Left ventricle myocardium inferior (tissue), 1 donor: ENCODE data around the gene GPHA2. TPM values are rescaled to one million over a fixed set of nuclear protein-coding genes. Genes with fewer than 3 reads are reported as not detected.

Experiments
- DNase-seq: peaks from one replicate; pipeline ENCODE4 v3.0.0-alpha.2; 2020
- H3K27ac ChIP-seq: fragments of 200-600 bp; replicated peaks from 2 replicates; pipeline ENCODE4 v1.8.0; 2021
- H3K27me3 ChIP-seq: fragments of 200-600 bp; 2 replicates; pipeline ENCODE4 v1.8.0; 2021; ENCODE audit warnings: low read depth
- H3K36me3 ChIP-seq: fragments of 200-600 bp; 2 replicates; pipeline ENCODE4 v1.8.0; 2021
- H3K4me1 ChIP-seq: fragments of 200-600 bp; 2 replicates; pipeline ENCODE4 v1.8.0; 2021
- H3K4me3 ChIP-seq: fragments of 200-600 bp; 2 replicates; pipeline ENCODE4 v1.8.0; 2021; ENCODE audit warnings: mild to moderate bottlenecking, moderate library complexity
- H3K9me3 ChIP-seq: fragments of 200-600 bp; replicated peaks from 2 replicates; pipeline ENCODE4 v1.8.0; 2021
- intact Hi-C: fragments of 100-400 bp; cut with micrococcal nuclease; formaldehyde crosslinking; loops from one replicate; pipeline ENCODE4 v1.11.0; 2022
- total RNA-seq: library from RNA; stranded (reverse); fragmentation: NEBNext Ultra II Directional; extraction: Animal tissue kit (Norgen Biotek cat#: 25700); gene quantifications from one replicate; pipeline ENCODE4 v1.2.1, GENCODE V29; 2021
- TF ChIP-seq, protein P1 (sequence below): fragments of 200-600 bp; IDR thresholded peaks from 2 replicates; pipeline ENCODE4 v1.8.0; 2021; ENCODE audit warnings: antibody characterized with exemption, mild to moderate bottlenecking, borderline replicate concordance
- donor health status: DM: no; HTN: yes; CAD: no; lungs with severe emphysema.

GPHA2 gene
- total RNA-seq, 1 donor from 2014 or later, result not detected

DNA sequence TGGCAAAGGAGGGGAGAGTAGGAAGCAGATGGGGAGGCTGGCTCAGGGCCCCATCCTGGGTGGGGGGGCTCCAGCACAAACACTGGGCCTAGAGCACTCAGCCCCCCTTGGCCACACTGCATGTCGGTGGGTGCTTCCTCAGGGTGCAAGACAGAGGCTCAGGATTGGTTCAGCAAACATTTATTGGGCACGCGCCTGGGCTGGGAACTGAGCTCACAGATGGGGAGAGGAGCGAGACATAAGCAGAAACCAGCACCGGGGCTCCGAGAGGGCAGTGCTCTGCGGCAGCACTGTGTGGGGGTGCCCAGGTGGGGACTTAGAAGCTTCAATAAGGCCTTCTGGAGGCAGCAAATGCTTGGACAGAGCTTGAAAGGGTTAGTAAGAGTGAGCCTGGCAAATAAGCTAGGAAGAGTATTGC is 45.2 kb downstream of the GPHA2 start:
- H3K27me3 ChIP-seq, result no peaks in the 10 kb centered on the region
- intact Hi-C loops, result no loop called here
- TF ChIP-seq, protein P1, sequence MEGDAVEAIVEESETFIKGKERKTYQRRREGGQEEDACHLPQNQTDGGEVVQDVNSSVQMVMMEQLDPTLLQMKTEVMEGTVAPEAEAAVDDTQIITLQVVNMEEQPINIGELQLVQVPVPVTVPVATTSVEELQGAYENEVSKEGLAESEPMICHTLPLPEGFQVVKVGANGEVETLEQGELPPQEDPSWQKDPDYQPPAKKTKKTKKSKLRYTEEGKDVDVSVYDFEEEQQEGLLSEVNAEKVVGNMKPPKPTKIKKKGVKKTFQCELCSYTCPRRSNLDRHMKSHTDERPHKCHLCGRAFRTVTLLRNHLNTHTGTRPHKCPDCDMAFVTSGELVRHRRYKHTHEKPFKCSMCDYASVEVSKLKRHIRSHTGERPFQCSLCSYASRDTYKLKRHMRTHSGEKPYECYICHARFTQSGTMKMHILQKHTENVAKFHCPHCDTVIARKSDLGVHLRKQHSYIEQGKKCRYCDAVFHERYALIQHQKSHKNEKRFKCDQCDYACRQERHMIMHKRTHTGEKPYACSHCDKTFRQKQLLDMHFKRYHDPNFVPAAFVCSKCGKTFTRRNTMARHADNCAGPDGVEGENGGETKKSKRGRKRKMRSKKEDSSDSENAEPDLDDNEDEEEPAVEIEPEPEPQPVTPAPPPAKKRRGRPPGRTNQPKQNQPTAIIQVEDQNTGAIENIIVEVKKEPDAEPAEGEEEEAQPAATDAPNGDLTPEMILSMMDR, result no peak
- peak overlapping the region; percentile 79 for H3K27ac ChIP-seq
- H3K4me3 ChIP-seq, result no peak overlapping the region
- no peak for DNase-seq
- H3K36me3 ChIP-seq, result peaks cover 4% of the 10 kb centered on the region
- peaks cover 63% of the 10 kb centered on the region for H3K4me1 ChIP-seq
- no peaks in the 10 kb centered on the region for H3K9me3 ChIP-seq

DNA sequence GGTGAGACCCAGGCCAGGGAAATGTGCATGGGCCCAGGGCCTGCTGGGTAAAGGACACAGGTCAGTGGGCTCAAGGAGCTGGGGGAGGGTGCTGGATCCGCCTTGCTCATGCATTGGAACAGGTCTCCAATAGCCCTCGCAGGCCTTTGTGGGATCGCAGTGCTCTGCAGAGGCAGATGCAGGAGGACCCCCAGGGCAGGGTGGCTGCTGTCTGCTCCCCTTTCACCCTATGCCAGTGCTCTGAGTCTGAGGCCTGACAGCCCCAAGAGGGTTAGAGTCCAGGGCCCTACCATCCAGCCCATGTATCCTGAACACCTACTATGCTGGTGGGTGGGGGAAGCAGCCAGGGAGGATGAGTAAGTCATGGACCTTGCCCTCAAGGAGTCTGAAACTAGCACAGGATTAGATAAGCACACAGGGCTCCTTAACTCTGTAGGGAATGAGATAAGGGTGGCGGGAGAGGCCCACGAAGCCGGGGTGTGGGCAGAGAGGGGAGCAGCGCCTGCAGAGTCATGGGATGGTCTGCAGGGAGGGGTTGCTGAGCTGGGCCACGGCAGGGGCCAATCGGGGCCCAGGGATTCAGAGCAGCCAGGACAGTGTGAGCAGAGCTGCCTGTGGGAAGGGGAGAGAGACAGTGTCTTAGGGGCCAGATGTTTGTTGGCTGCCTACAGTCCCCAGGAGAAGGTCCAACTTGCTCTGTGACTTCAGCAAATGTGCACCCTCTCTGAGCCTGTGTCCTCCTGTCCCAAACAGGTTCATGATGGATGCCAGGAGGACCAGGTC is 46.8 kb downstream of the GPHA2 start:
- Histone ChIP-seq H3K27me3 (no peaks in the 10 kb centered on the region), H3K27ac (peak overlapping the region; percentile 79), H3K4me1 (peaks cover 55% of the 10 kb centered on the region), H3K9me3 (no peaks in the 10 kb centered on the region), H3K4me3 (no peak overlapping the region), H3K36me3 (no peaks in the 10 kb centered on the region)
- intact Hi-C loops, result no loop called here
- TF ChIP-seq, protein P1, result no peak
- no peak for DNase-seq

DNA sequence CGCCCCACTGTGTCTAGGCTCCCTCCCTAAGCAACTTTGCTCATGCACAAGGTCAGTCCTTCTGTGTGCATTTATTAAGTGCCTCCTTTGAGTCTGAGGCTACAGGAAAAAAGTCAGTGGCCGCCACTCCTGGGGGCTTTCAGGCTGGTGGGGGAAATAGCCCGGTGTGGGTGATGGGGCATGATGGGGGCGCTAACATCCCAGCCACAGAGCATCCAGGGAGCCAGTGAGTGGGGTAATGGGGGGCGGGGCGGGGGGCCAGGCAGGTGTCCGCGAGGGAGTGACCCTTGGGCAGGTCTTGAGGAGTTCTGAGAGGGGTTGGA is 47.3 kb downstream of the GPHA2 start:
- intact Hi-C loops, result no loop called here
- DNase-seq, result no peak

DNA sequence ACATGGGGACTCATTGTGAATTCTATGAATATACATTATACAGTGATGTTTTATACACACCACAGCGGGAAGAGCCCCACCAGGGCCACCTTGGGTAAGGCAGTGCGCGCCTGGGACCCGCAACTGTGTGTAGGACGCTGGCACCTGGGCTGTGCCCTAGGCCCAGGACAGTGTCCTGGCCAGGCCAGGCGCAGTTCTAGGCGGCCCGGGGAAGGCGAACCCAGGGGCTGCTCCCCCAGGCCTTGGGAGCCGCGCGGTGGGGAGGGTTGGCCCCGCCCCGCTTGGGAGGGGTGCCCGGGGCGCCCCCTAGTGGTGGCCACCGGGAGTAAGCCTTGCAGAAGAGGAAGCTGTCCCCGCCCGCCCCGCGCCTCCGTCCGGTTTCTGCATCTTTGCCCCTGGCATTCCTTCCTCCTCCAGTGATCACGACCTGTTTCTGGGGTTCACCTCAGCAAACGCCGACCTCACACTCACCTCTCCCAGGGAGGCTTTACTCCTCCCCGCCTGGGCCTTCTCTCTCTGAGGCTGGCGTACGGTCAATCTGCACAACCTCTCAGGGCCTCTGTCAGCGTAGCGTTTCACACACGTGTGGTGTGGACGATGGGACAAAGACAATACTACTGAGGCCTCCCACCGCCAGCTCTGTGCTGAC is 47.8 kb downstream of the GPHA2 start:
- DNase-seq, result peak; percentile 85
- peak overlapping the region; percentile 49 for H3K4me3 ChIP-seq
- peaks cover 45% of the 10 kb centered on the region for H3K4me1 ChIP-seq
- intact Hi-C loops, result no loop called here
- H3K27me3 ChIP-seq, result no peaks in the 10 kb centered on the region
- no peaks in the 10 kb centered on the region for H3K36me3 ChIP-seq
- no peaks in the 10 kb centered on the region for H3K9me3 ChIP-seq
- H3K27ac ChIP-seq, result peak overlapping the region; percentile 76
- TF ChIP-seq, protein P1, result peak; percentile 99

More for the DNA sequence above, 47.3 kb downstream of the GPHA2 start:
- H3K27ac ChIP-seq, result peak overlapping the region; percentile 76
- H3K36me3 ChIP-seq, result no peaks in the 10 kb centered on the region
- no peaks in the 10 kb centered on the region for H3K27me3 ChIP-seq
- H3K4me1 ChIP-seq, result peaks cover 50% of the 10 kb centered on the region
- H3K4me3 ChIP-seq, result peak overlapping the region; percentile 49
- no peaks in the 10 kb centered on the region for H3K9me3 ChIP-seq
- TF ChIP-seq, protein P1, result no peak

DNA sequence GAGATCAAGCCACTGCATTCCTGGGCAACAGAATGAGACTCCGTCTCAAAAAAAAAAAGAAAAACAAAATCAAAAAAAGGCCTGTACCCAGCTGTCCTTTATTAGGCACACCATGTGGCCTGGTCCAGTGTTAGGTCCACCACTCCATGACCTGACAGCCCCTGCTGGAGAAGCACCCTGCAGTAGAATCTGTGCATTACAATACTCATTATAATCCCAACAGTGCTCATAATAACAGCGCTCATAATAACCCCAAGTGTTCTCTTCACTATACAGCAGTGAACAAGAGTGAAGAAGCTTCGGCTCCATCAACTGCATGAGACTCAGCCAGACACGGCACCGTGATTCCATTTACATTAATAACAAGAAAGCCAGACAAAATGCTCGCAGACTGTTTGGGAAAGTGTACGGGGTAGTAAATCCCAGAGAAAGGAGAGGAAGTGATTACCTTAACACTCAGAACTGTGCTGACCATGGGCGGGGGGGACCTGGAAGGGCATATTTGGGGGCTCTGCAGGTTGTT is 48.4 kb downstream of the GPHA2 start:
- H3K36me3 ChIP-seq, result no peaks in the 10 kb centered on the region
- DNase-seq, result no peak
- peak overlapping the region; percentile 76 for H3K27ac ChIP-seq
- H3K9me3 ChIP-seq, result no peaks in the 10 kb centered on the region
- TF ChIP-seq, protein P1, result no peak
- intact Hi-C loops, result no loop called here
- H3K27me3 ChIP-seq, result no peaks in the 10 kb centered on the region
- H3K4me3 ChIP-seq, result peak overlapping the region; percentile 49
- H3K4me1 ChIP-seq, result peaks cover 39% of the 10 kb centered on the region
